Mesendoderm (in vitro differentiated cells): ENCODE measurements around the gene DCUN1D2.

Source experiments
- DNase-seq: peaks from one replicate; pipeline ENCODE4 v3.0.0; 2013
- H2AK5ac ChIP-seq: 2 replicates; pipeline ENCODE4 v1.6.1; 2013; ENCODE audit warnings: low read length, inconsistent platforms
- H2BK120ac ChIP-seq: 2 replicates; pipeline ENCODE4 v1.6.1; 2013; ENCODE audit warnings: low read depth, mild to moderate bottlenecking, low read length, moderate library complexity, mixed read lengths
- H2BK15ac ChIP-seq: replicated peaks from 2 replicates; pipeline ENCODE4 v1.6.1; 2013; ENCODE audit warnings: low read depth, mild to moderate bottlenecking, moderate library complexity
- H2BK5ac ChIP-seq: 2 replicates; pipeline ENCODE4 v1.6.1; 2013; ENCODE audit warnings: low read length, inconsistent platforms
- H3K18ac ChIP-seq: 2 replicates; pipeline ENCODE4 v1.6.1; 2013; ENCODE audit warnings: mild to moderate bottlenecking, low read length, mixed read lengths
- H3K23ac ChIP-seq: one replicate; pipeline ENCODE4 v1.6.1; 2013; ENCODE audit warnings: low read length
- H3K27ac ChIP-seq: 2 replicates; pipeline ENCODE4 v1.5.1; 2013; ENCODE audit warnings: low read depth, mild to moderate bottlenecking, inconsistent platforms, low read length, moderate library complexity
- H3K27me3 ChIP-seq: 2 replicates; pipeline ENCODE4 v1.6.1; 2013; ENCODE audit warnings: low read length, control low read depth, mild to moderate bottlenecking, inconsistent platforms; ENCODE audit not compliant: insufficient read depth, poor library complexity
- H3K36me3 ChIP-seq: 2 replicates; pipeline ENCODE4 v1.6.1; 2013; ENCODE audit warnings: low read length, inconsistent platforms; ENCODE audit not compliant: control insufficient read depth, insufficient read depth
- H3K4ac ChIP-seq: one replicate; pipeline ENCODE4 v1.6.1; 2013; ENCODE audit warnings: low read depth, mild to moderate bottlenecking, low read length, moderate library complexity
- H3K4me1 ChIP-seq: 2 replicates; pipeline ENCODE4 v1.6.1; 2013; ENCODE audit warnings: low read depth, low read length, inconsistent platforms; ENCODE audit not compliant: control insufficient read depth
- H3K4me2 ChIP-seq: 2 replicates; pipeline ENCODE4 v1.6.1; 2013; ENCODE audit warnings: low read length
- H3K4me3 ChIP-seq: 2 replicates; pipeline ENCODE4 v1.5.1; 2013; ENCODE audit warnings: mild to moderate bottlenecking, low read length
- H3K56ac ChIP-seq: one replicate; pipeline ENCODE4 v1.6.1; 2013; ENCODE audit warnings: low read length
- H3K79me1 ChIP-seq: 2 replicates; pipeline ENCODE4 v1.6.1; 2013; ENCODE audit warnings: low read length, inconsistent platforms
- H3K79me2 ChIP-seq: 2 replicates; pipeline ENCODE4 v1.6.1; 2013; ENCODE audit warnings: mild to moderate bottlenecking, low read length; ENCODE audit not compliant: control insufficient read depth, insufficient read depth
- H3K9ac ChIP-seq: 2 replicates; pipeline ENCODE4 v1.6.1; 2013; ENCODE audit warnings: low read length, inconsistent platforms
- H4K5ac ChIP-seq: one replicate; pipeline ENCODE4 v1.6.1; 2013; ENCODE audit warnings: low read length
- H4K8ac ChIP-seq: one replicate; pipeline ENCODE4 v1.6.1; 2013; ENCODE audit warnings: low read depth, mild to moderate bottlenecking, control low read depth, low read length, moderate library complexity
- WGBS: extraction: QIAGEN DNeasy Blood & Tissue Kit; methylation state at CpG from one replicate; pipeline ENCODE4 v1.1.7; 2013; ENCODE audit warnings: low lambda C conversion rate, missing lambda C conversion rate; ENCODE audit not compliant: insufficient coverage; ENCODE audit errors: extremely low coverage; 5-methylcytosine and 5-hydroxymethylcytosine counted together

Gene DCUN1D2

GRCh38 chr13:113413898-113414282, 76.6 kb downstream of the DCUN1D2 start:
- H3K79me2 ChIP-seq, result no peaks in the 10 kb centered on the region
- H4K5ac ChIP-seq, result no peak overlapping the region
- H3K4ac ChIP-seq, result no peak overlapping the region
- no peak overlapping the region for H2BK120ac ChIP-seq
- H3K4me1 ChIP-seq, result no peaks in the 10 kb centered on the region
- no peaks in the 10 kb centered on the region for H3K36me3 ChIP-seq
- H2BK5ac ChIP-seq, result no peak overlapping the region
- no peak overlapping the region for H3K4me2 ChIP-seq
- no peak overlapping the region for H2BK15ac ChIP-seq
- WGBS, result no CpG with 5 or more reads among the region's 9 CpGs
- H3K4me3 ChIP-seq, result no peak overlapping the region
- H3K56ac ChIP-seq, result no peak overlapping the region
- H3K79me1 ChIP-seq, result no peaks in the 10 kb centered on the region
- no peak overlapping the region for H4K8ac ChIP-seq
- no peak for DNase-seq
- no peaks in the 10 kb centered on the region for H3K27me3 ChIP-seq
- no peak overlapping the region for H3K9ac ChIP-seq
- no peak overlapping the region for H2AK5ac ChIP-seq
- no peak overlapping the region for H3K27ac ChIP-seq
- no peak overlapping the region for H3K18ac ChIP-seq
- no peak overlapping the region for H3K23ac ChIP-seq

GRCh38 chr13:113413178-113413897, 77.2 kb downstream of the DCUN1D2 start:
- no peak for DNase-seq
- no peak overlapping the region for H2BK5ac ChIP-seq
- no peaks in the 10 kb centered on the region for H3K36me3 ChIP-seq
- H3K9ac ChIP-seq, result no peak overlapping the region
- H3K18ac ChIP-seq, result no peak overlapping the region
- WGBS, result no CpG with 5 or more reads among the region's 32 CpGs
- no peak overlapping the region for H4K8ac ChIP-seq
- no peaks in the 10 kb centered on the region for H3K79me2 ChIP-seq
- no peak overlapping the region for H2BK15ac ChIP-seq
- H3K56ac ChIP-seq, result no peak overlapping the region
- no peak overlapping the region for H3K4ac ChIP-seq
- H3K4me1 ChIP-seq, result no peaks in the 10 kb centered on the region
- no peak overlapping the region for H3K4me3 ChIP-seq
- H3K27ac ChIP-seq, result no peak overlapping the region
- H3K79me1 ChIP-seq, result no peaks in the 10 kb centered on the region
- no peak overlapping the region for H4K5ac ChIP-seq
- H2BK120ac ChIP-seq, result no peak overlapping the region
- no peaks in the 10 kb centered on the region for H3K27me3 ChIP-seq
- H2AK5ac ChIP-seq, result no peak overlapping the region
- no peak overlapping the region for H3K4me2 ChIP-seq
- H3K23ac ChIP-seq, result no peak overlapping the region

DNA sequence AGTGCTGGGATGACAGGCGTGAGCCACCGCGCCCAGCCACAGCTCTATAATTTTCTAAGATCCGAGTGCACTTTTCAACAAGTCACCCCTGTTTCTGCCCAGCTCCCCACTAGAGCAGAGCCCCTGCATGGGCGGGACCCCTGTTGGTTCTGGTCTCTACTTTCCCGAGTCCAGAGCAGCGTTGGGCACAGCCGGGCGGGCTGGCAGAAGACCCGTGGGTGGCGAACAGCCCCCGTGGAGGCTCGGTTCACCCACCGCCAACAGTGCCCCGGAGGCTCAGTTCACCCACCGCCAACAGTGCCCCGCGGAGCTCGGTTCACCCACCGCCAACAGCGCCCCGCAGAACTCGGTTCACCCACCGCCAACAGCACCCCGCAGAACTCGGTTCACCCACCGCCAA, 78.1 kb downstream of the DCUN1D2 start:
- Histone ChIP-seq H3K56ac (no peak overlapping the region), H3K36me3 (no peaks in the 10 kb centered on the region), H4K5ac (no peak overlapping the region), H3K4ac (no peak overlapping the region), H3K27ac (no peak overlapping the region), H4K8ac (no peak overlapping the region), H2AK5ac (no peak overlapping the region), H3K27me3 (no peaks in the 10 kb centered on the region), H3K79me2 (no peaks in the 10 kb centered on the region), H3K18ac (no peak overlapping the region), H3K4me3 (no peak overlapping the region), H3K79me1 (no peaks in the 10 kb centered on the region), H2BK15ac (no peak overlapping the region), H2BK5ac (no peak overlapping the region), H3K9ac (no peak overlapping the region), H3K4me1 (no peaks in the 10 kb centered on the region), H2BK120ac (no peak overlapping the region), H3K4me2 (no peak overlapping the region), H3K23ac (no peak overlapping the region)
- no CpG with 5 or more reads among the region's 27 CpGs for WGBS
- no peak for DNase-seq

- Histone ChIP-seq H2BK5ac (no peak overlapping the region), H3K79me1 (no peaks in the 10 kb centered on the region), H4K8ac (no peak overlapping the region), H3K36me3 (no peaks in the 10 kb centered on the region), H3K18ac (no peak overlapping the region), H2AK5ac (no peak overlapping the region), H3K27me3 (no peaks in the 10 kb centered on the region), H3K27ac (no peak overlapping the region), H3K79me2 (no peaks in the 10 kb centered on the region), H3K4me3 (no peak overlapping the region), H3K4me1 (no peaks in the 10 kb centered on the region), H3K9ac (no peak overlapping the region), H3K23ac (no peak overlapping the region), H3K56ac (no peak overlapping the region), H3K4ac (no peak overlapping the region), H3K4me2 (no peak overlapping the region), H4K5ac (no peak overlapping the region), H2BK120ac (no peak overlapping the region), H2BK15ac (no peak overlapping the region)
- WGBS, result no CpG with 5 or more reads among the region's 30 CpGs
- DNase-seq, result no peak
Observed at GRCh38 chr13:113411216-113412023, 79.1 kb downstream of the DCUN1D2 start.

DNA sequence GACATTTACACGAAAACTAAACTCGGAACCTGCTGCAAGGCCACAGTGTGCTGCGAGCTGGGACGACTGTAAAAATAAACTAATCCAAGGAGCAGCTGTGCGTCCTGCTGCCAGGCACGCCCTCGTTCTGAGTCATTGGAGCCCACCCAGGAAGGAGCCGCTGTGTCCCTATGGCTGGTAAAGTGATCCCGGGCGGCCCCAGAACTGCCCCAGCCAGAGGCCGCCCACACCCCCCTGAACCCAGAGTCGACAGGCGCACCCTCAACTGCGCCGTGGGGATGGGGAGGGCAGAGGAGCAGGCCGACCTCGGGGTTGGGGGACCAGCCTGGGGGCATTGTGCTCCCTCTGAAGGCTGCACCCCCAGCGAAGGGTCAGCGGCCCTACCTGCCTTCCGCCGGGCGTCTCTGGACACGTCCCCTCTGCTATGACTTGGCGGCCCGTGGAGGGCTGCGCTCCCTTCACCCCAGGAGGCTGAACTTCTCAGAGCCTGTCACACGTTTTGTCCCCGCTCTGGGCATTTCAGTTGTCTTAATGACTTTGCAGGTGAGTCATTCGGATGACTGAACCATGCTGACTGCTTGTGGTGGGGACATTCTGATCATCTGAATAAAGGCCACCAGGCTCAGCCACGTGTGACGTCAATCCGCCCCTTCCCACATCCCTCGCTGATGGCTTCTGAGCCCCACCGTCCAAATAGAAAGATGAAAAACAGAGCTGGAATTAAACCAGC, 79.9 kb downstream of the DCUN1D2 start:
- WGBS, result no CpG with 5 or more reads among the region's 34 CpGs
- H3K27me3 ChIP-seq, result no peaks in the 10 kb centered on the region

More for the DNA sequence above, 79.9 kb downstream of the DCUN1D2 start:
- H3K27ac ChIP-seq, result no peak overlapping the region
- no peak overlapping the region for H3K4ac ChIP-seq
- H3K4me3 ChIP-seq, result no peak overlapping the region
- no peak overlapping the region for H2BK5ac ChIP-seq
- no peaks in the 10 kb centered on the region for H3K36me3 ChIP-seq
- H4K8ac ChIP-seq, result no peak overlapping the region
- no peak overlapping the region for H3K9ac ChIP-seq
- no peak overlapping the region for H2BK120ac ChIP-seq
- H3K56ac ChIP-seq, result no peak overlapping the region
- DNase-seq, result peak; percentile 59
- no peak overlapping the region for H3K23ac ChIP-seq
- no peak overlapping the region for H3K4me2 ChIP-seq
- no peaks in the 10 kb centered on the region for H3K79me1 ChIP-seq
- H4K5ac ChIP-seq, result no peak overlapping the region
- H3K4me1 ChIP-seq, result no peaks in the 10 kb centered on the region
- H3K18ac ChIP-seq, result no peak overlapping the region
- no peak overlapping the region for H2BK15ac ChIP-seq
- no peaks in the 10 kb centered on the region for H3K79me2 ChIP-seq
- no peak overlapping the region for H2AK5ac ChIP-seq
